Measurements from ENCODE around the gene NAA15.
"Not testable (repeated sequence)": the region's sequence is repeated elsewhere in the genome, so short reads cannot be mapped to it uniquely, and the experiment has no call there.

Gene NAA15

GRCh38 chr4:139361301-139361700 is 60.0 kb downstream of the NAA15 start:
- DNase-seq (ENCODE audit: low read depth) = no peak

DNA sequence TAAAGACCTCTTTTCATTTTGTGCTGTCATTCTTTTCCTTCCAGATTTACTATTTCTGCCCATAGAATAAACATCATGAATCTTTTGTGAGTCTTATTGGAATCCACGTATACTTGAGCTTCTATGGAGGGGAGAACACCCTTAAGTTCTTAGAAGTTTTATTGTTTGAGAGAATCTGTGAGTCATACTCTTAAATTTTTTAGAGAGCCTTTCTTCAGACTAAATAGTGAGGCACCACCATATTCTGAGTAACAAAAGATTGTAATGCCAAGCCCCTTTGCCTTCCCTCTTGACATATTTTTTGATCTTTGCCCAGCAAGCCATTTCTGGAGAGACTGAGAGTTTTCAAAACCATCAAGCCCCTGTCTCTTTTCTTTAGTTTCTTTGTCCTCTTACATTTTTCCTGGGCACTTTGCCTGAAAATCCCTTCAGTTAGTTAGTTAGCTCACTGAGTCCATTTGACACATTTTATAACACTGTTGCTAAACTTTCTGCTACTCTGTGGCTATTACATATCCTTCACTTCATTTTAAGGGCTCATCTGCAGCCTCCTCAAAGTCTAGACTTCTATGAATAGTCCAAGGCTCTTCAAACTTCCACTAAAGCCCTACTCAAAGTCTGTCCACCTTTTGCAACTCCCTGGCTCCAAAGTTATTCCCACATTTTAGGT is 66.3 kb downstream of the NAA15 start:
- DNase-seq (ENCODE audit: low read depth) = peak; percentile 81

GRCh38 chr4:139368998-139369397 is 67.7 kb downstream of the NAA15 start:
- DNase-seq (ENCODE audit: low read depth) = peak; percentile 14

GRCh38 chr4:139374251-139374650 is 72.9 kb downstream of the NAA15 start:
- DNase-seq (ENCODE audit: low read depth) = no peak

GRCh38 chr4:139386421-139386820 is 85.1 kb downstream of the NAA15 start:
- DNase-seq (ENCODE audit: low read depth) = no peak

DNA sequence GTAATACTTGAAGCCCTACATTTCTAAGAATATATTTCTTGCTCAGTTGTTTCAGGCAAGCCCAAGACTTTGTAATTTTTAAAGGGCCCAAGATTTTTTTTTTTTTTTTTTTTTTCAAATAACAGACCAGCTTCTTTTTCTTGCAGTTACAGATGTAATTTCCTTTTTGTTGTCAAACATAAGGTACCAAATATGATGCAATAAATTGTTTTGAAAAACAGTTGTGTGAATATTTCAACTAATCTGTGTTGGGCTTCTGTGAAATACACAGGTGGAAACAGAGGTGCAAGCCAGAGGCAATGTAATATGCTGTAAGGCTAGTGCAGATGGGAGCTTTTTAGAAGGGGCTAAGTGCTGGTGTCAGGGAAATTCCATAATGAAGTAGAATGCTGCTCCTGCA is 87.8 kb downstream of the NAA15 start:
- DNase-seq (ENCODE audit: low read depth) = no peak

DNA sequence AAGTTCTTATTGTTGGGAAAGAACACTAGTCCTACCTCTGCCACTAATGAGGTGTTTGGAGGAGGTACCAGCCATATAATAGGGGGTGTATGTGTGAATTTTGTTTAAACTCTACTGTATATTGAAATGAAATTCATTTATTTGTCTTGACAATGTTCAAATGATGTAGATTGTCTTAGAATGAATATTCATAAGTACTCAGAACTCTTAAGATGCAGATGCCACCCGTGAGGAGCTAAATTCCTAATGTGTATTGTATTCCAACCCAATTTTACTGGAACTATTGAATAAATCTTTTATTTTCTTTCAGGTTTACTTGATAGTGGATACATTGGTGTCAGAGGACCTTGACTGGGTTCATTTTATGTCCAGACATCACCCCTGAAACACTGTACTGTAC is 88.7 kb downstream of the NAA15 start:
- DNase-seq (ENCODE audit: low read depth) = no peak

DNA sequence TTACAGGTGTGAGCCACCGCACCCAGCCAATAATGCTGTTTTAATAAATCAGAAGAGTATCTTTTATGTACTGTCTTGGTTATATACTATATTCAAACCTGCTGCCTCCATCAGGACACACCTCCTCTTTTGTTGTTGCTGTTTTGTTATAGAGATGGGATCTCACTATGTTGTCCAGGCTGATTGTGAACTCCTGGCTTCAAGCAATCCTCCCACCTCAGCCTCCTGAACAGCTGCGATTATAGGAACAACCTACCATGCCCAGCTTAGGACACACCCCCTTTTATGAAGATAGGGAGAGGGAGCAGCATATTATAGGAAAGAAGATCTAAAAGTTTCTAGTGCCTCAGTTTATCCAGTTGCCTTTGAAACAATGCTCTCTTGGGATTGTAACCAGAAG is 90.4 kb downstream of the NAA15 start:
- DNase-seq (ENCODE audit: low read depth) = no peak

DNA sequence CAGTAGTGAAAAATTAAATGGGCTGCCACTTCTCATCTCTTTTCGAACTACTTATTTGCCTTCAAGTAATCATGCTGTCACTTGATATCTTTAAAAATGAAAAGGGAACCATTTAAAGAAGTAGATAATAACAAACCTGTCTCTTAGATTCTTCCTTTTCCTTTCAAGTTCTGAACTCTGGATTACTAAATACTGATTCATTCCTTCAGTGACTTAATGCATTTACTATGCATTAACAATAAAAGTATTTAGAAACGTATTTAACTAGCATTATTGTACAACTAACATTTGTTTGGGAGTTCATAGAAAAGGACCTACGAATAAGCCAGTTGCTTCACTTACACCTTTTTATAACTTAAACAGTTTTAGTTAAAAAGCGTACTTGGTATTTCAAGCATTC is 91.5 kb downstream of the NAA15 start:
- peak; percentile 12 for DNase-seq (ENCODE audit: low read depth)

DNA sequence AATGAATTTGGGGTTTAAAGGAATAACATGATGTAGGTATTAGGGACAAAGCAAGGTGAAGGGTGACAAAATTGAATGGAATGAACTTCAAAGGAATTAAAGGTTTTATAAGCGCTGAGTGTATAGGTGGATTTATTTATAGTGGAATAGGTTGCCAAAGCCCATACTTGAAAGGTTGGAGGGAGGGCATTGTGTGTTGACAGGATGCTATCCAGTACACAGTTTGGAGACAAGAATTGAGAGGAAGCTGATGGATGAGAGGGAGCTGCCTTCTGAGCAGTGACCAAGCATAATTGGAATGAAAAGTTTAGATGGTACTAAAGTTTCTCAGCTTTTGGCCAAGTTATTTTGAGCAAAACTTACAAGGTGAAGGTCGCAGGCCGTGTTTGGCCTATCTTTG is 100.1 kb downstream of the NAA15 start:
- no peak for DNase-seq (ENCODE audit: low read depth)

DNA sequence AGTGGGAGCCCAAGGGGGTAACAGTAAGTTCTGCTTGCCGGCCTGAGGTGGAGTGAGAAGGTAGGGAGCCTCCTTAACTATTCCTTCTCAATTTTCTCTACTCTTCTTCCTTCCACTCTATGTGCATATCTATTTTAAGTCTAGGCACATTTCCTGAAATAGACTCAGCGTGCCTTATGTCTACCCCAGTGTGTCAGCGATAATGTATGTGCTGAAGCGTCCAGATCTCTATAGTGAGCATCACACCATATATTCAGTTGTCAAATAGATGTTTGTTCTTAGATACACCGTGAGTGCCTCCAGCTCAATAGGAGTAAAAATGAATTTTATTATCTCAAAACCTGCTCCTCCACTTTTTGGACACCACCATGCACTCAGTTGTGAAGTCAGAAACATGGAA is 101.1 kb downstream of the NAA15 start:
- DNase-seq (ENCODE audit: low read depth) = no peak

- DNase-seq (ENCODE audit: low read depth) = no peak
These were observed 102.2 kb downstream of the NAA15 start for GRCh38 chr4:139403462-139403861.

GRCh38 chr4:139410312-139410711 is 109.0 kb downstream of the NAA15 start:
- no peak for DNase-seq (ENCODE audit: low read depth)

DNA sequence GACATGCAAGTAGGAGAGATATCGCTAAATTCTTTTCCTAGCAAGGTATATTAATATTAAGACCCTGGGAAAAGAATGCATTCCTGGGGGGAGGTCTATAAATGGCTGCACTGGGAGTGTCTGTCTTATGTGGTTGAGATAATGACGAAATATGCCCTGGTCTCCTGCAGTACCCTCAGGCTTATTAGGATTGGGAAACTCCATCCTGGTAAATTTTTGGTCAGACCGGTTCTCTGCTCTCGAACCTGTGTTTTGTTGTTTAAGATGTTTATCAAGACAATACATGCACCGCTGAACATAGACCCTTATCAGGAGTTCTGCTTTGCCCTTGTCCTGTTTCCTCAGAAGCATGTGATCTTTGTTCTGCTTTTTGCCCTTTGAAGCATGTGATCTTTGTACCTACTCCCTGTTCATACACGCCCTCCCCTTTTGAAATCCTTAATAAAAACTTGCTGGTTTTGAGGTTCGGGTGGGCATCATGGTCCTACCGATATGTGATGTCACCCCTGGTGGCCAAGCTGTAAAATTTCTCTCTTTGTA is 113.4 kb downstream of the NAA15 start:
- DNase-seq (ENCODE audit: low read depth) = not testable (repeated sequence)

GRCh38 chr4:139416073-139416673 is 114.9 kb downstream of the NAA15 start:
- peak; percentile 62 for DNase-seq (ENCODE audit: low read depth)

DNA sequence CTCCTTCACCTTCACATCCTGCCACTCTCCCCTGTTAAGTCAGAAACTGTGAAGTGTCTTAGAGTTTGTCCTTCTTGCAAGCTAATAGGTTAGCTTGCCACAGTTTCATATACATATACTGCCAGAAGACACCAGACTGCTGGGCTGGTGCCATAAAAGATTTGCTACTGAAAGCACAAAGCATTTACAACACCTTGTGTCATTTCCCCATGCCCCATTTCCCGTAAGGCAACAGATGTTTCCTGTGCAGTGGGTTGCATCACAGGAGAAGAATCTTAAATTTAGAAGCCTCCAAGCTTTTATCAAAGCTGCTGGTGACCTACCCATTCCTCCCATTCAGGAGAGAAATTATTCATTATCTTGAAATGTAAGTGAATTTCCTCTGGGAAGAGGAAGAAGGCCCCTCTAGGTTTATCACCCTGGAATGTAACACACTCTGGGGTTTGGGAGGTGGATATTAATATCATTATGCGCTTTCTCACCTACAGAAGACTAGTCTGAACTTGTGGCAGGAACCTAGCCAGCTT is 118.1 kb downstream of the NAA15 start:
- DNase-seq (ENCODE audit: low read depth) = peak; percentile 73

DNA sequence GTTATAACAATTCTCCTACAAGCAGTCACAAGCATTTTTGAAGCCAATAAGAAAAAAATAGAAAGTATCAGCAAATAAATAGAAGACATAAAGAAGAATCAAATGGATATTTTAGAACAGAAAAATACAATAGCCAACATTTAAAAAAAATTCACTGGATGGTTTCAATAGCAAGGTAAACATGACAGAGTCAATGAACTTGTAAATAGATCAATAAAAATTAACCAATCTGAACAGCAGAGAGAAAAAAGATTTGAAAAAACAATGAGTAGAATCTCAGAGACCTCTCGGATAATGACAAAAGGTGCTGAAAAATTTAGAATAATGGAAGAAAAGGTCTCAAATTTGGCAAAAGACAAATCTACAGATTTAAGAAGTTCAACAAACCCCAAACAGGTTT is 119.3 kb downstream of the NAA15 start:
- no peak for DNase-seq (ENCODE audit: low read depth)

- DNase-seq (ENCODE audit: low read depth) = no peak
These were observed 134.8 kb downstream of the NAA15 start for GRCh38 chr4:139436122-139436521.

- DNase-seq (ENCODE audit: low read depth) = no peak
These were observed 136.8 kb downstream of the NAA15 start for GRCh38 chr4:139438141-139438540.

- peak; percentile 69 for DNase-seq (ENCODE audit: low read depth)
These were observed 139.7 kb downstream of the NAA15 start for GRCh38 chr4:139441029-139441428.

- DNase-seq (ENCODE audit: low read depth) = no peak
These were observed 142.4 kb downstream of the NAA15 start for GRCh38 chr4:139443661-139444060.

DNA sequence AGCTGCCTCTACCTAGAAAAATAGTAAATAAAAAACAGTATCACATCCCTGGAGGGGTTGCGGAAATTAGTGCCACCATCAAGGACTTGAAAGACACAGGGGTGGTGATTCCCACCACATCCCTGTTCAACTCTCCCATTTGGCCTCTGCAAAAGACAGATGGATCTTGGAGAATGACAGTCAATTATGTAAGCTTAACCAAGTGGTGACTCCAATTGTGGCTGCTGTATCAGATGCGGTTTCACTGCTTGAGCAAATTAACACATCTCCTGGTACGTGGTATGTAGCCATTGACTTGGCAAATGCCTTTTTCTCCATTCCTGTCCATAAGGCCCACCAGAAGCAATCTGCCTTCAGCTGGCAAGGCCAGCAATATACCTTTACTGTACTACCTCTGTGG is 143.6 kb downstream of the NAA15 start:
- DNase-seq (ENCODE audit: low read depth) = not testable (repeated sequence)

GRCh38 chr4:139447078-139447477 is 145.8 kb downstream of the NAA15 start:
- not testable (repeated sequence) for DNase-seq (ENCODE audit: low read depth)

DNA sequence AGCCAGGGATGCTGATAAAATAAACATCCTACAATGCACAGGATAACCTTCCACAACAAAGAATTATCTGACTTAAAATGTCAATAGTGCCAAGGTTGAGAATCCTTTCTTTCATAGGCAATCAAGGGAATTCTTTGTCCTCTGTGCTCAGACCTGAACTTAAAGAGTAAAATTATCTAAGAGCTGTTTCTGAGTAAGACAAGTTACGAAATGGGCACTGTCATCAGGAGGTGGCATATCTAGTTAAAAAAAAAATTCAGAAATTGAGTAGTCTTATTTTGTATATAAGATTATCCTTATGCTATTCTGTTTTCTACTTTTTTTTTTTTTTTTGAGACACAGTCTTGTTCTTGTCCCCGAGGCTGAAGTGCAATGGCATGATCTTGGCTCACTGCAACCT is 149.3 kb downstream of the NAA15 start:
- no peak for DNase-seq (ENCODE audit: low read depth)
